HG03460 (cell line): Measurements from ENCODE around the gene RRAGB.
A peak's percentile ranks its signal among the peaks of the same experiment; 100 is the strongest.
"Not testable (repeated sequence)": the region's sequence is repeated elsewhere in the genome, so short reads cannot be mapped to it uniquely, and the experiment has no call there.

Experiments
- ATAC-seq: cut with Tn5 transposase; IDR thresholded peaks from one replicate; pipeline ENCODE4 v1.9.1; 2021; ENCODE audit not compliant: unreplicated experiment

RRAGB gene

GRCh38 chrX:55717521-55718497 is at the start of gene RRAGB:
TSS of gene RRAGB (plus strand) at chrX:55717749. CDS start at chrX:55718328, 579 bp downstream.
- ATAC-seq: peak; percentile 98

- ATAC-seq: no peak
These were observed 49.5 kb upstream of the RRAGB start for GRCh38 chrX:55668084-55668483.

GRCh38 chrX:55688579-55688978 is 29.0 kb upstream of the RRAGB start:
- ATAC-seq: not testable (repeated sequence)

- ATAC-seq: no peak
These were observed 22.1 kb upstream of the RRAGB start for GRCh38 chrX:55695227-55696018.

GRCh38 chrX:55697381-55697780 is 20.2 kb upstream of the RRAGB start:
- ATAC-seq: no peak

GRCh38 chrX:55702671-55703070 is 14.9 kb upstream of the RRAGB start:
- ATAC-seq: no peak

GRCh38 chrX:55703436-55703835 is 14.1 kb upstream of the RRAGB start:
- not testable (repeated sequence) for ATAC-seq

- not testable (repeated sequence) for ATAC-seq
These were observed 12.5 kb upstream of the RRAGB start for GRCh38 chrX:55705066-55705465.

GRCh38 chrX:55709735-55710134 is 7.8 kb upstream of the RRAGB start:
- no peak for ATAC-seq

GRCh38 chrX:55710701-55711100 is 6.8 kb upstream of the RRAGB start:
- ATAC-seq: no peak

GRCh38 chrX:55713631-55714030 is 3.9 kb upstream of the RRAGB start:
- no peak for ATAC-seq

GRCh38 chrX:55714161-55714560 is 3.4 kb upstream of the RRAGB start:
- no peak for ATAC-seq

- no peak for ATAC-seq
These were observed 1.7 kb upstream of the RRAGB start for GRCh38 chrX:55715847-55716246.

- ATAC-seq: no peak
These were observed 612 bp upstream of the RRAGB start for GRCh38 chrX:55716937-55717336.

GRCh38 chrX:55731826-55732225 is 14.3 kb downstream of the RRAGB start:
- ATAC-seq: no peak

- no peak for ATAC-seq
These were observed 21.4 kb downstream of the RRAGB start for GRCh38 chrX:55738969-55739368.

GRCh38 chrX:55742649-55743048 is 25.1 kb downstream of the RRAGB start:
- ATAC-seq: no peak

- ATAC-seq: not testable (repeated sequence)
These were observed 30.9 kb downstream of the RRAGB start for GRCh38 chrX:55748463-55748862.

GRCh38 chrX:55750256-55750655 is 32.7 kb downstream of the RRAGB start:
- no peak for ATAC-seq

- ATAC-seq: peak; percentile 90
These were observed 37.3 kb downstream of the RRAGB start for GRCh38 chrX:55754861-55755294.

- no peak for ATAC-seq
These were observed 40.5 kb downstream of the RRAGB start for GRCh38 chrX:55758033-55758432.

- no peak for ATAC-seq
These were observed 41.9 kb downstream of the RRAGB start for GRCh38 chrX:55759478-55759877.
